ENCODE data around the gene VPS45. TPM values are rescaled to one million over a fixed set of nuclear protein-coding genes. Genes with fewer than 3 reads are reported as not detected.

The VPS45 gene
- total RNA-seq, 1 experiment from 2014 or later: 49.5 TPM

DNA sequence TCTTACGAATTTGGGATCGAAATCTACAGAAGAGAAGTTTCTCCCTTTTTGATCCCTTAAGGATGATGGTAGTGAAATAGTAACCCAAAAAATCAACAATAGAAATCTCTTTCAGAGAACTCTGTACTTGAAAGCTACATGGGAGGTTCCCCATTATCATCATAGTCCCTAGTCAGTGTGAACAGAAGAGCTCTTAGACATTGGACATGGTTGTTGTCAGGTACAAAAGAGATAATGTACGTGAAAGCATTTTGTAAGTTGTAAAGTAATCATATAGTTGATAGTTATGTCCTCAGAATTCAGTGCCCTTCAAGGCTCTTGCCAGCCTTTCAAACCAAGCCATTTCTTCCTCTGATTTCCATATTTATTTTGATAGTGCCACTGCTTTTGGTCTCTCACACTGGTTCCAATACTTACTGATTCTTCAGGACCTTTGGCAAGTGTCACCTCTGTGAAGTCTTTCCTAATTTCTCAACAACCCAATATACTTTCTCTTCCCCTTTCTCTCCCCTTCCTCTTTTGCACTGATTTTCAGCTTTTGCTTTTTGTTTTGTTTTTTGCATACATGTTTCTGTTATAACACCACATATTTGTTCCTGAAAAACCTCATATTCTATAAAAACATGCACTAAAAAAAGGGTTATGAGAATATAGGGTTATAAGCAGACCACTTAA, 22.4 kb downstream of the VPS45 start:
- Histone ChIP-seq H3K36me3 (peaks cover 51% of the 10 kb centered on the region), H3K27ac (no peak overlapping the region), H3K9me3 (replicated peaks) (no peaks in the 10 kb centered on the region), H3K4me1 (no peaks in the 10 kb centered on the region), H3K27me3 (no peaks in the 10 kb centered on the region), H3K4me3 (no peak overlapping the region)
- DNase-seq: no peak

DNA sequence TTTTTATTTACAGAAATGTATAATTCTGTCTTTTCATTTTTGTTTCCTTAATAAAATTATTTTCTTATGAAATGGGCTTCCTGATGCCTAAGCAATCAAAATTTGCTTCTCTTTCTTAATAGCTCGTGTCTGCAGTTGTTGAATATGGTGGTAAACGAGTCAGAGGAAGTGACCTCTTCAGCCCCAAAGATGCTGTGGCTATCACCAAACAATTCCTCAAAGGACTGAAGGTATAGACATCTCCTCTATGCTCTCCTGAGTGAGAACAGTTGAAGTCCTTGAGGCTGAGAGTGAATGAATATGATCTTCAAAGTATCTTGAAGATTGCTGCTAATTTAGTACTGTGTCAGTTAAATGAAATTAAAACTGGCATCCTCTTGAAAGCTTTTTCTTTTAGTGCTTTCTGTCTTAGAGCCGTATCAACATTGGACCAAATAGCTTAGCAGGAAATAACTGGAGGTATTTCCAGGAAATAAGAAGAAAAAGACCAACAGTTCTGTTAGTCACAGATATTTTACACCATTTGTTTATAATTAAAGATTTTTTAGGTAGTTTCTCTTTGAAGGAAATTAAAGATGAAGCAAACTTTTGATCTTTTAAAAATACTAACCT, 24.7 kb downstream of the VPS45 start:
- Histone ChIP-seq H3K4me1 (no peaks in the 10 kb centered on the region), H3K9me3 (replicated peaks) (no peaks in the 10 kb centered on the region), H3K27ac (no peak overlapping the region), H3K27me3 (no peaks in the 10 kb centered on the region), H3K4me3 (no peak overlapping the region), H3K36me3 (peaks cover 49% of the 10 kb centered on the region)
- DNase-seq: no peak

DNA sequence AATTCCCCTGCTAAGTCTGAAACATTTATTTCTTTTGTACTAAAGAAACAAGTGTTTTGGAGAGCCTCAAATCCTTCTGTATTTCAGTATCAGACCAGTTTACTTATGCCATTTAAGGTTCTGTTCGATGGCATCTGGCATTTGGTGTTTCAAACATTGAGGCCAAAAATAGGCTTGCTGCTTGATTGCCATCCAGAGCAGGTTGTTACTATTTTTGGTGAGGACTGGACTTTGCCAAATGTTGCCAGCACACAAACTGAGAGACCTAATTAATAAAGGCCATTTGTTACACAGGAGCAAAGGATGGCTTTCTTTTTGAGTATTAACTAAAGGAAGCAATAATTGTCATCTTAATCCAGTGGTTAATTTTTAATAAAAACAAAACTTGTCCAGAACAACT, 26.2 kb downstream of the VPS45 start:
- H3K4me1 ChIP-seq: no peaks in the 10 kb centered on the region
- DNase-seq: no peak
- no peak overlapping the region for H3K4me3 ChIP-seq
- H3K27me3 ChIP-seq: no peaks in the 10 kb centered on the region
- H3K27ac ChIP-seq: no peak overlapping the region
- H3K36me3 ChIP-seq: peaks cover 50% of the 10 kb centered on the region
- no peaks in the 10 kb centered on the region for H3K9me3 ChIP-seq (replicated peaks)

- no peaks in the 10 kb centered on the region for H3K4me1 ChIP-seq
- no peak overlapping the region for H3K4me3 ChIP-seq
- H3K27ac ChIP-seq: no peak overlapping the region
- DNase-seq: no peak
- H3K9me3 ChIP-seq (replicated peaks): no peaks in the 10 kb centered on the region
- H3K36me3 ChIP-seq: peaks cover 50% of the 10 kb centered on the region
- no peaks in the 10 kb centered on the region for H3K27me3 ChIP-seq
These were observed 27.2 kb downstream of the VPS45 start for GRCh38 chr1:150094734-150095265.

GRCh38 chr1:150102986-150103385, 35.4 kb downstream of the VPS45 start:
- Histone ChIP-seq H3K9me3 (replicated peaks) (no peaks in the 10 kb centered on the region), H3K36me3 (peaks cover 19% of the 10 kb centered on the region; the same call in 1 of the 2 replicates), H3K27ac (no peak overlapping the region), H3K27me3 (no peaks in the 10 kb centered on the region), H3K4me3 (no peak overlapping the region), H3K4me1 (no peaks in the 10 kb centered on the region)
- no peak for DNase-seq

GRCh38 chr1:150106341-150106740, 38.8 kb downstream of the VPS45 start:
- no peak overlapping the region for H3K27ac ChIP-seq

DNA sequence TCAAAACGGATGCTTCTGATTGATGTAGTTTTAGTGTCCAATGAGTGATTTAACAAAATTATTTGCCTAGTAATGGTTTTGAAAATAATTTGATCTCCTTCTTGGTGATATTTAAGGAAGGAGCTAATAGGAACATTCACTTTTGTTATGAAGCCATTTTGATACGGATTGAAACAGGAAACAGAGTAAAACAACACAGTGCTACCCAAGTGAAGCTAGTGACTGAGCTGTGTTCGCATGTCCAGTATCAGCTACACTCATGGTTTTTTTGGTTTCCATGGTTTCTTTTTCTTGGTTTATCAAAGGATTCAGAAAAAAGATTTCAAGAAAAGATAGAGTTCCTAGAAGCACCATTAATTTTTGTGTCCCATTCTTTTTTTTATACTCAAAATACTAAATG, 42.0 kb downstream of the VPS45 start:
- Histone ChIP-seq H3K27me3 (no peaks in the 10 kb centered on the region), H3K36me3 (peaks cover 26% of the 10 kb centered on the region), H3K4me1 (no peaks in the 10 kb centered on the region), H3K9me3 (replicated peaks) (no peaks in the 10 kb centered on the region), H3K4me3 (no peak overlapping the region), H3K27ac (no peak overlapping the region)
- DNase-seq: no peak

More at GRCh38 chr1:150106341-150106740, 38.8 kb downstream of the VPS45 start:
- no peaks in the 10 kb centered on the region for H3K9me3 ChIP-seq (replicated peaks)
- no peaks in the 10 kb centered on the region for H3K27me3 ChIP-seq
- DNase-seq: no peak
- H3K36me3 ChIP-seq: 0 out of 2 replicates have a peak, but pooled peaks cover 12% of the 10 kb centered on the region
- no peak overlapping the region for H3K4me3 ChIP-seq
- no peaks in the 10 kb centered on the region for H3K4me1 ChIP-seq

DNA sequence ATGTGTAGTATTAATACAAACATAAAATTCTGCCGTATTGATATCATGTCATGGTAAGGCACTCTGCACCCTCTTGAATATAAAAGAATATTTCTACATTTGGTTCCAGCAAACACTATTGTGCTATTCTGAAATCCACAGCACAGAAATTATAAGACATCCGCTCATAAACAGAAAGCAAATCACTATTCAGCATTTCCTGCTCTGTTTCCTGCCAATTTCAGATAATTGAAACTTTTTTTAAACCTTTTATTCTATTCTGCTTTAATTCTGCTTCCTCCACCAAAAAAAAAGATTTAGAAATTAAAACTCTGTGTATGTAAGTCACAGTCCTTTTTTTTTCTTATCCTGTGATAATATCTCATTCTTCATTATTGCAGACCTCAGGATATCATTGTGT, 42.5 kb downstream of the VPS45 start:
- H3K4me3 ChIP-seq: no peak overlapping the region
- H3K27ac ChIP-seq: no peak overlapping the region
- peaks cover 22% of the 10 kb centered on the region for H3K36me3 ChIP-seq
- no peak for DNase-seq
- no peaks in the 10 kb centered on the region for H3K27me3 ChIP-seq
- H3K9me3 ChIP-seq (replicated peaks): no peaks in the 10 kb centered on the region
- H3K4me1 ChIP-seq: no peaks in the 10 kb centered on the region

GRCh38 chr1:150111670-150112069, 44.1 kb downstream of the VPS45 start:
- Histone ChIP-seq H3K36me3 (peaks cover 22% of the 10 kb centered on the region), H3K27me3 (no peaks in the 10 kb centered on the region), H3K27ac (no peak overlapping the region), H3K9me3 (replicated peaks) (no peaks in the 10 kb centered on the region), H3K4me1 (no peaks in the 10 kb centered on the region), H3K4me3 (no peak overlapping the region)
- DNase-seq: no peak

DNA sequence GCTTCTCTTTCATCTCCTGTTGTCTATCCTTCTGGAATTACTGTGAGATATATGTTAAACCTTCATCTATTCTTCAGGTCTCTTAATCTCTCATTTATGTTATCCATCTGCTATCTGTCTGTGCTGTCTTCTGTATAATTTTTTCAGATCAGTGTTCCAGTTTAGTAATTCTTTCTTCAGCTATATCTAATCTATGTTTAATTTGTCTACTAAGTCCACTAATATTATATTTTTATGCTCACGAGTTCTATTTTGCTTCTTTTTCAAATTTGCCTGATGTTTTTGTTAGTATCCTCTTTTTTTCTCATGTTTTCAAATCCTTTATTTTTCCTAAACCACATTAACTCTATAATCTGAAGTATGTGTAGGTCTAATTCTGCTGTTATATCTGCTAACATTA, 47.5 kb downstream of the VPS45 start:
- H3K27ac ChIP-seq: no peak overlapping the region
- no peaks in the 10 kb centered on the region for H3K27me3 ChIP-seq
- DNase-seq: no peak
- peaks cover 22% of the 10 kb centered on the region for H3K36me3 ChIP-seq
- H3K9me3 ChIP-seq (replicated peaks): no peaks in the 10 kb centered on the region
- no peaks in the 10 kb centered on the region for H3K4me1 ChIP-seq
- no peak overlapping the region for H3K4me3 ChIP-seq

DNA sequence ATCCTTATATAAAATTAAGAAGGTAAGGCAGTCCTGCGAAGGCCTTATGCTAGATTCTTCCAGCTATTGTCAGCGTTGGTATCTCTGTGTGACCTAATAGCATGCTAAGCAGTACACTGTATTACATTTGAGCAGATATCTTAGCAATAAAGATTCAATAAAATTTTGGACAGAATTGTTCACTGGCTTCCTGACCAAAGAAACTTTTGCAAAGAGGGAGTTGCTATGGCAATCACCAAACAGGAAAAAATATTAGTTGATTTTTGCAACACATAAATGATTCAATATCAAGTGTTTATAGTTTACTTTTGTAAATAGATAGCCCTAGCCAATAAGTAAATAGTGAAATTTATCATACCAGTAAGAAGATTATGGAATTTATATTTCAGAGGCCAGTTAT, 51.1 kb downstream of the VPS45 start:
- no peak for DNase-seq
- Histone ChIP-seq H3K4me1 (no peaks in the 10 kb centered on the region), H3K9me3 (replicated peaks) (no peaks in the 10 kb centered on the region), H3K27ac (no peak overlapping the region), H3K36me3 (0 out of 2 replicates have a peak, but pooled peaks cover 2% of the 10 kb centered on the region), H3K27me3 (no peaks in the 10 kb centered on the region), H3K4me3 (no peak overlapping the region)

DNA sequence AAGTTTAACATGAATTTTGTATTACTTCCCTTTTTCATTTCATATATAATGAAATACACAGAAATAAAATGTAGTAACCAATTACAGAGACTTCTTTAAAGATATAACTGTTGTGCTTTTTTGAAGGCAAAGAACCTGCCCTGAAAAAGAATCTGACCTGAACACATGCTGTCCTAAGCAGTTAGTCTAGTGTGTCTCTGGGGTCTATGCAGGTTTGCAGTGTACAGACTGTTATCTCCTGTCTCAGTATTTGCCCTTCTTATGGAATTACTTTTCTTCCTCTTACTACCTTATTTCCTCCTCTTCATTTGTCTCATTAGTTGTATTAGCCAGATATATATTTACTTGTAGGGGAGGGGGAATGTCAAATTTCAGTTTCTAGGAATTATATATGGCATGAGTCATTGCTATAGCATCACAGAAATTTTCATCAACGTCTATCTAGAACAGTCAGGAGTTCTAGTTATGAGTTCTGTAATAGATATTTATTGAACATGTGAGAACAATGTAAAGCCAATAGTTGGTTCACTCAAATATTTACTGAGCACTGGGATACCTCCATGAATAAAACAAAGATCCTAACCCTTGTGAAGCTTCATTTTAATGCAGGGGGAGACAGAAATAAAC, 53.8 kb downstream of the VPS45 start:
- no peak overlapping the region for H3K4me3 ChIP-seq
- no peaks in the 10 kb centered on the region for H3K9me3 ChIP-seq (replicated peaks)
- no peaks in the 10 kb centered on the region for H3K4me1 ChIP-seq
- no peaks in the 10 kb centered on the region for H3K27me3 ChIP-seq
- no peaks in the 10 kb centered on the region for H3K36me3 ChIP-seq
- no peak for DNase-seq
- no peak overlapping the region for H3K27ac ChIP-seq

- no peak for DNase-seq
- Histone ChIP-seq H3K27me3 (no peaks in the 10 kb centered on the region), H3K36me3 (peaks cover 3% of the 10 kb centered on the region; the same call in 1 of the 2 replicates), H3K4me3 (no peak overlapping the region), H3K27ac (no peak overlapping the region), H3K4me1 (no peaks in the 10 kb centered on the region), H3K9me3 (replicated peaks) (no peaks in the 10 kb centered on the region)
These were observed 59.2 kb downstream of the VPS45 start for GRCh38 chr1:150126811-150127210.

GRCh38 chr1:150127464-150127863, 59.9 kb downstream of the VPS45 start:
- Histone ChIP-seq H3K27ac (no peak overlapping the region), H3K36me3 (peaks cover 3% of the 10 kb centered on the region; the same call in 1 of the 2 replicates), H3K4me1 (no peaks in the 10 kb centered on the region), H3K9me3 (replicated peaks) (no peaks in the 10 kb centered on the region), H3K27me3 (no peaks in the 10 kb centered on the region), H3K4me3 (no peak overlapping the region)
- no peak for DNase-seq

DNA sequence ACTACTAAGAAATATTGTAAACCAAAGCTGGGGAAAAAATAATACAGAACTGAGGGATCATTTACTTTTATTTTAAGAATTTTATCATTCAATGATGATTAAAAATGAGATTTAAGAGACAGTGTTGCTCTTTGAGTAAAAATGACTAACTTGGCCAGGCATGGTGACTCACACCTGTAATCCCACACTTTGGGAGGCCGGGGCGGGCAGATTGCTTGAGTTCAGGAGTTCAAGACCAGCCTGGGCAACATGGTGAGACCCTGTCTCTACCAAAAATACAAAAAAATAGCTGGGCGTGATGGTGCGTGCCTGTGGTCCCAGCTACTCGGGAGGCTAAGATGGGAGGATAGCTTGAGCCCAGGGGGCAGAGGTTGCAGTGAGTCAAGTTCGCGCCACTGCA, 60.3 kb downstream of the VPS45 start:
- no peak overlapping the region for H3K27ac ChIP-seq
- no peaks in the 10 kb centered on the region for H3K27me3 ChIP-seq
- H3K9me3 ChIP-seq (replicated peaks): no peaks in the 10 kb centered on the region
- no peaks in the 10 kb centered on the region for H3K4me1 ChIP-seq
- DNase-seq: no peak
- H3K4me3 ChIP-seq: no peak overlapping the region
- H3K36me3 ChIP-seq: peaks cover 3% of the 10 kb centered on the region; the same call in 1 of the 2 replicates
